Activated T-cell treated with anti-CD3 and anti-CD28 coated beads, Interleukin-2, amount 50 U/mL, for 1 hour (primary cell): Measurements from ENCODE around the gene EPHA1.

Experiments
- DNase-seq: peaks from one replicate; pipeline ENCODE4 v3.0.0-alpha.2; 2020

The EPHA1 gene

GRCh38 chr7:143387156-143387975 lies 21.3 kb downstream of the EPHA1 start:
- DNase-seq, result no peak

- DNase-seq, result peak; percentile 38
Observed at GRCh38 chr7:143385891-143386781, 22.5 kb downstream of the EPHA1 start.

- DNase-seq, result no peak
Observed at GRCh38 chr7:143384661-143385631, 23.7 kb downstream of the EPHA1 start.

GRCh38 chr7:143384148-143384547 lies 24.5 kb downstream of the EPHA1 start:
- no peak for DNase-seq

GRCh38 chr7:143383642-143383957 lies 25.1 kb downstream of the EPHA1 start:
- no peak for DNase-seq

- DNase-seq, result no peak
Observed at GRCh38 chr7:143382791-143383641, 25.6 kb downstream of the EPHA1 start.

GRCh38 chr7:143382126-143382790 lies 26.4 kb downstream of the EPHA1 start:
- no peak for DNase-seq

GRCh38 chr7:143381427-143382125 lies 27.1 kb downstream of the EPHA1 start:
- DNase-seq, result no peak

- peak; percentile 91 for DNase-seq
Observed at GRCh38 chr7:143380646-143381426, 27.8 kb downstream of the EPHA1 start, which contains the start of gene ZYX. TSS of gene ZYX (plus strand) at chr7:143381345. CDS start at chr7:143381572, 227 bp downstream.

- peak; percentile 92 for DNase-seq
Observed at GRCh38 chr7:143380260-143380645, 28.4 kb downstream of the EPHA1 start.

- DNase-seq, result no peak
Observed at GRCh38 chr7:143379611-143380259, 28.9 kb downstream of the EPHA1 start.

- DNase-seq, result no peak
Observed at GRCh38 chr7:143376396-143376795, 32.3 kb downstream of the EPHA1 start.

GRCh38 chr7:143375298-143376034 lies 33.2 kb downstream of the EPHA1 start:
- peak; percentile 51 for DNase-seq

GRCh38 chr7:143374561-143374960 lies 34.1 kb downstream of the EPHA1 start:
- DNase-seq, result no peak

GRCh38 chr7:143373255-143373794 lies 35.3 kb downstream of the EPHA1 start:
- no peak for DNase-seq

- DNase-seq, result peak; percentile 59
Observed at GRCh38 chr7:143372070-143372469, 36.6 kb downstream of the EPHA1 start.

GRCh38 chr7:143369678-143370651 lies 38.7 kb downstream of the EPHA1 start:
- no peak for DNase-seq
